WTC11 (cell line): Measurements from ENCODE around the gene LTB. TPM values are rescaled to one million over a fixed set of nuclear protein-coding genes. Genes with fewer than 3 reads are reported as not detected.

ENCODE experiments used
- ATAC-seq: fragments of 200-7000 bp; cut with Tn5 transposase; 2 replicates; pipeline ENCODE4 v1.10.0; 2021; ENCODE audit warnings: mild to moderate bottlenecking, moderate library complexity
- CTCF ChIA-PET: fragments of 300-600 bp; sonication (Branson Sonifier 250); formaldehyde crosslinking; loops from one replicate; lab custom pipeline; 2021; ENCODE audit warnings: antibody characterized with exemption; lab: Charles Lee
- POLR2A ChIA-PET: fragments of 350-600 bp; sonication (Branson Sonifier 250); formaldehyde crosslinking; loops from one replicate; lab custom pipeline; 2021; ENCODE audit warnings: antibody characterized with exemption; lab: Charles Lee
- DNase-seq: peaks from one replicate; pipeline ENCODE4 v3.0.0; 2021; ENCODE audit warnings: low spot score
- H3K27ac Mint-ChIP-seq: 2 replicates; pipeline ENCODE4 v1.8.0; 2021; ENCODE audit warnings: mixed read lengths
- H3K27me3 Mint-ChIP-seq: 2 replicates; pipeline ENCODE4 v1.8.0; 2021; ENCODE audit warnings: low read depth, mild to moderate bottlenecking, moderate library complexity, mixed read lengths
- H3K36me3 Mint-ChIP-seq: 2 replicates; pipeline ENCODE4 v1.8.0; 2021; ENCODE audit warnings: mixed read lengths
- H3K4me1 Mint-ChIP-seq: 2 replicates; pipeline ENCODE4 v1.8.0; 2022; ENCODE audit warnings: mixed read lengths
- H3K4me3 Mint-ChIP-seq: 2 replicates; pipeline ENCODE4 v1.8.0; 2021; ENCODE audit warnings: mild to moderate bottlenecking, moderate library complexity, mixed read lengths
- H3K9me3 Mint-ChIP-seq: 2 replicates; pipeline ENCODE4 v1.8.0; 2021; ENCODE audit warnings: mixed read lengths
- ARID4B ChIP-seq: sonication (generic); formaldehyde crosslinking; IDR thresholded peaks from 2 replicates; pipeline ENCODE4 v1.8.0; 2023; ENCODE audit warnings: missing genetic modification reagents, mild to moderate bottlenecking, borderline replicate concordance
- ATF1 ChIP-seq: sonication (generic); formaldehyde crosslinking; IDR thresholded peaks from 2 replicates; pipeline ENCODE4 v1.8.1; 2023; ENCODE audit warnings: mild to moderate bottlenecking, moderate library complexity, missing genetic modification reagents
- EMX1 ChIP-seq: fragments of 250-450 bp; sonication (Bioruptor Pico); IDR thresholded peaks from 2 replicates; pipeline ENCODE4 v1.8.0; 2021; ENCODE audit warnings: mild to moderate bottlenecking
- FOXK1 ChIP-seq: sonication (generic); formaldehyde crosslinking; IDR thresholded peaks from 2 replicates; pipeline ENCODE4 v1.8.0; 2022; ENCODE audit warnings: mild to moderate bottlenecking, moderate library complexity, missing genetic modification reagents
- IRF2 ChIP-seq: sonication (generic); formaldehyde crosslinking; IDR thresholded peaks from 2 replicates; pipeline ENCODE4 v1.8.0; 2022; ENCODE audit warnings: low read depth, missing genetic modification reagents, borderline replicate concordance
- MXD4 ChIP-seq: fragments of 250-450 bp; sonication (Bioruptor Pico); IDR thresholded peaks from 2 replicates; pipeline ENCODE4 v1.8.0; 2021; ENCODE audit warnings: mild to moderate bottlenecking, moderate library complexity, borderline replicate concordance
- RORB ChIP-seq: fragments of 250-450 bp; sonication (Bioruptor Pico); IDR thresholded peaks from 2 replicates; pipeline ENCODE4 v1.9.0; 2021; ENCODE audit warnings: mild to moderate bottlenecking
- SMAD4 ChIP-seq: sonication (generic); formaldehyde crosslinking; IDR thresholded peaks from 2 replicates; pipeline ENCODE4 v1.8.0; 2022; ENCODE audit warnings: mild to moderate bottlenecking, missing genetic modification reagents
- TEAD1 ChIP-seq: sonication (generic); formaldehyde crosslinking; IDR thresholded peaks from 2 replicates; pipeline ENCODE4 v1.8.0; 2022; ENCODE audit warnings: mild to moderate bottlenecking, missing genetic modification reagents
- ZNF317 ChIP-seq: sonication (generic); formaldehyde crosslinking; IDR thresholded peaks from 2 replicates; pipeline ENCODE4 v1.8.1; 2023; ENCODE audit warnings: low read depth, mild to moderate bottlenecking, moderate library complexity, missing genetic modification reagents, borderline replicate concordance
- ZNF423 ChIP-seq: fragments of 250-450 bp; sonication (Bioruptor Pico); IDR thresholded peaks from 2 replicates; pipeline ENCODE4 v2.1.2; 2022; ENCODE audit warnings: mild to moderate bottlenecking, moderate library complexity
- ZNF425 ChIP-seq: fragments of 250-450 bp; sonication (Bioruptor Pico); conservative IDR thresholded peaks from 2 replicates; pipeline ENCODE4 v1.9.0; 2021; ENCODE audit warnings: mild to moderate bottlenecking
- total RNA-seq: library from RNA; stranded (reverse); gene quantifications from 3 replicates; pipeline ENCODE4 v1.2.3, GENCODE V29; 2021
- TF ChIP-seq, protein P1 (sequence below): sonication (generic); formaldehyde crosslinking; IDR thresholded peaks from 2 replicates; pipeline ENCODE4 v1.8.1; 2023; ENCODE audit warnings: mild to moderate bottlenecking, moderate library complexity, missing genetic modification reagents
- TF ChIP-seq, protein P2 (sequence below): sonication (generic); formaldehyde crosslinking; IDR thresholded peaks from 2 replicates; pipeline ENCODE4 v1.8.0; 2023; ENCODE audit warnings: missing genetic modification reagents
- TF ChIP-seq, protein P3 (sequence below): sonication (generic); formaldehyde crosslinking; IDR thresholded peaks from 2 replicates; pipeline ENCODE4 v1.8.0; 2022; ENCODE audit warnings: mild to moderate bottlenecking, missing genetic modification reagents
- TF ChIP-seq, protein P4 (sequence below): sonication (generic); formaldehyde crosslinking; IDR thresholded peaks from 2 replicates; pipeline ENCODE4 v1.8.1; 2022; ENCODE audit warnings: low read depth, mild to moderate bottlenecking, moderate library complexity, missing genetic modification reagents, borderline replicate concordance

The LTB gene
- total RNA-seq, 1 experiment from 2014 or later: 1.3 TPM

DNA sequence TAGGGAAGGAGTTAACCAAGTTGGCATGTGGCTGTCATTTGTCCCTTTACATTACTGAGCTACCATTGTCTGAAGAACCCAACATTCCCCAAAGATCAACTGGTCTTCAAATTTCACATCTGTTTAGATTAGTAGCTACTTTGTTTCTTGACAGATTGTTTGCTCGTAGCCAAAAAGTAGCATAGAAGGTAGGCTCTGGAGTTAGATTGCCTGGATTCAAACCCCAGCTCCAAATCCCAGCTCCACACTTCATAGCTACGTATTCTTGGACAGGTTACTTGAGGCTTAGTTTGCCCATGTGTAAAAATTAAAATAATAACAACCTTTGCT lies 33.7 kb downstream of the LTB start (continued):
- TF ChIP-seq ZNF425 (CRISPR knock-in tag) (no peak), ATF1 (CRISPR knock-in tag) (no peak), SMAD4 (CRISPR knock-in tag) (no peak), FOXK1 (CRISPR knock-in tag) (no peak), RORB (CRISPR knock-in tag) (no peak)

- TF ChIP-seq, protein P1, sequence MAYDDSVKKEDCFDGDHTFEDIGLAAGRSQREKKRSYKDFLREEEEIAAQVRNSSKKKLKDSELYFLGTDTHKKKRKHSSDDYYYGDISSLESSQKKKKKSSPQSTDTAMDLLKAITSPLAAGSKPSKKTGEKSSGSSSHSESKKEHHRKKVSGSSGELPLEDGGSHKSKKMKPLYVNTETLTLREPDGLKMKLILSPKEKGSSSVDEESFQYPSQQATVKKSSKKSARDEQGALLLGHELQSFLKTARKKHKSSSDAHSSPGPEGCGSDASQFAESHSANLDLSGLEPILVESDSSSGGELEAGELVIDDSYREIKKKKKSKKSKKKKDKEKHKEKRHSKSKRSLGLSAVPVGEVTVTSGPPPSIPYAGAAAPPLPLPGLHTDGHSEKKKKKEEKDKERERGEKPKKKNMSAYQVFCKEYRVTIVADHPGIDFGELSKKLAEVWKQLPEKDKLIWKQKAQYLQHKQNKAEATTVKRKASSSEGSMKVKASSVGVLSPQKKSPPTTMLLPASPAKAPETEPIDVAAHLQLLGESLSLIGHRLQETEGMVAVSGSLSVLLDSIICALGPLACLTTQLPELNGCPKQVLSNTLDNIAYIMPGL (CRISPR knock-in tag): 0 out of 2 replicates have a peak, but pooled peaks have one; percentile 25
- TF ChIP-seq ATF1 (CRISPR knock-in tag): 0 out of 2 replicates have a peak, but pooled peaks have one; percentile 57
- TF ChIP-seq ZNF317 (CRISPR knock-in tag): 0 out of 2 replicates have a peak, but pooled peaks have one; percentile 25
- TF ChIP-seq, protein P2, sequence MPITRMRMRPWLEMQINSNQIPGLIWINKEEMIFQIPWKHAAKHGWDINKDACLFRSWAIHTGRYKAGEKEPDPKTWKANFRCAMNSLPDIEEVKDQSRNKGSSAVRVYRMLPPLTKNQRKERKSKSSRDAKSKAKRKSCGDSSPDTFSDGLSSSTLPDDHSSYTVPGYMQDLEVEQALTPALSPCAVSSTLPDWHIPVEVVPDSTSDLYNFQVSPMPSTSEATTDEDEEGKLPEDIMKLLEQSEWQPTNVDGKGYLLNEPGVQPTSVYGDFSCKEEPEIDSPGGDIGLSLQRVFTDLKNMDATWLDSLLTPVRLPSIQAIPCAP (CRISPR knock-in tag): no peak
- TF ChIP-seq, protein P3, sequence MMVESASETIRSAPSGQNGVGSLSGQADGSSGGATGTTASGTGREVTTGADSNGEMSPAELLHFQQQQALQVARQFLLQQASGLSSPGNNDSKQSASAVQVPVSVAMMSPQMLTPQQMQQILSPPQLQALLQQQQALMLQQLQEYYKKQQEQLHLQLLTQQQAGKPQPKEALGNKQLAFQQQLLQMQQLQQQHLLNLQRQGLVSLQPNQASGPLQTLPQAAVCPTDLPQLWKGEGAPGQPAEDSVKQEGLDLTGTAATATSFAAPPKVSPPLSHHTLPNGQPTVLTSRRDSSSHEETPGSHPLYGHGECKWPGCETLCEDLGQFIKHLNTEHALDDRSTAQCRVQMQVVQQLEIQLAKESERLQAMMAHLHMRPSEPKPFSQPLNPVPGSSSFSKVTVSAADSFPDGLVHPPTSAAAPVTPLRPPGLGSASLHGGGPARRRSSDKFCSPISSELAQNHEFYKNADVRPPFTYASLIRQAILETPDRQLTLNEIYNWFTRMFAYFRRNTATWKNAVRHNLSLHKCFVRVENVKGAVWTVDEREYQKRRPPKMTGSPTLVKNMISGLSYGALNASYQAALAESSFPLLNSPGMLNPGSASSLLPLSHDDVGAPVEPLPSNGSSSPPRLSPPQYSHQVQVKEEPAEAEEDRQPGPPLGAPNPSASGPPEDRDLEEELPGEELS (CRISPR knock-in tag): no peak
- CTCF ChIA-PET: interaction anchor here (0.6 to 7.2 kb wide), 15 partner anchors 27 to 404 kb away, joined by 3 to 319 read pairs (median 5); partner anchors contain the start of genes AIF1, C6orf47, LTB and NCR3
- Mint-ChIP-seq H3K27ac (peak overlapping the region; percentile 98), H3K4me1 (peaks cover 21% of the 10 kb centered on the region), H3K4me3 (peak overlapping the region; percentile 82), H3K9me3 (no peaks in the 10 kb centered on the region), H3K36me3 (peaks cover 19% of the 10 kb centered on the region), H3K27me3 (no peaks in the 10 kb centered on the region)
- POLR2A ChIA-PET: interaction anchor here (0.6 to 2.0 kb wide), 5 partner anchors 19 to 117 kb away, joined by 4 to 13 read pairs (median 6); partner anchors contain the start of genes GPANK1, MCCD1 and MICB
- no peak for DNase-seq
- no peak for ATAC-seq
These were observed 34.3 kb downstream of the LTB start for GRCh38 chr6:31547727-31548543.

- Mint-ChIP-seq H3K27me3 (no peaks in the 10 kb centered on the region), H3K36me3 (peaks cover 17% of the 10 kb centered on the region), H3K27ac (peak within 1 kb of the TSS; percentile 98), H3K4me3 (peak within 1 kb of the TSS; percentile 82), H3K9me3 (no peaks in the 10 kb centered on the region), H3K4me1 (peaks cover 22% of the 10 kb centered on the region)
- peak; percentile 94 for DNase-seq
- ATAC-seq: peak; percentile 67
- CTCF ChIA-PET: interaction anchor here (0.6 to 7.2 kb wide), 28 partner anchors 9 to 405 kb away, joined by 3 to 319 read pairs (median 4); partner anchors contain the start of genes AIF1, C6orf47, GPANK1 and LST1
- POLR2A ChIA-PET: interaction anchor here (0.5 to 2.0 kb wide), 15 partner anchors 18 to 1425 kb away, joined by 3 to 13 read pairs (median 5); partner anchors contain the start of genes GPANK1, MCCD1, MICB and NEU1
- no peak for TF ChIP-seq MXD4
- TF ChIP-seq TEAD1 (CRISPR knock-in tag): no peak
- no peak for TF ChIP-seq EMX1 (CRISPR knock-in tag)
- TF ChIP-seq ZNF423 (CRISPR knock-in tag): no peak
- 0 out of 2 replicates have a peak, but pooled peaks have one; percentile 9 for TF ChIP-seq ARID4B (CRISPR knock-in tag)
- TF ChIP-seq, protein P4, sequence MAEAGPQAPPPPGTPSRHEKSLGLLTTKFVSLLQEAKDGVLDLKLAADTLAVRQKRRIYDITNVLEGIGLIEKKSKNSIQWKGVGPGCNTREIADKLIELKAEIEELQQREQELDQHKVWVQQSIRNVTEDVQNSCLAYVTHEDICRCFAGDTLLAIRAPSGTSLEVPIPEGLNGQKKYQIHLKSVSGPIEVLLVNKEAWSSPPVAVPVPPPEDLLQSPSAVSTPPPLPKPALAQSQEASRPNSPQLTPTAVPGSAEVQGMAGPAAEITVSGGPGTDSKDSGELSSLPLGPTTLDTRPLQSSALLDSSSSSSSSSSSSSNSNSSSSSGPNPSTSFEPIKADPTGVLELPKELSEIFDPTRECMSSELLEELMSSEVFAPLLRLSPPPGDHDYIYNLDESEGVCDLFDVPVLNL (CRISPR knock-in tag): no peak
- TF ChIP-seq IRF2 (CRISPR knock-in tag): no peak
These were observed 35.1 kb downstream of the LTB start, which contains the start of gene NFKBIL1 for GRCh38 chr6:31546958-31547726. TSS of gene NFKBIL1 (plus strand) at chr6:31547608. CDS start at chr6:31547695, 87 bp downstream.
